GM12801 (cell line): ENCODE measurements around the gene MYO1H.

Experiments
- CTCF ChIP-seq: IDR thresholded peaks from one replicate; pipeline ENCODE4 v1.5.1; 2011; ENCODE audit warnings: control low read depth; ENCODE audit not compliant: insufficient read length; ENCODE audit errors: extremely low read depth

The MYO1H gene

DNA sequence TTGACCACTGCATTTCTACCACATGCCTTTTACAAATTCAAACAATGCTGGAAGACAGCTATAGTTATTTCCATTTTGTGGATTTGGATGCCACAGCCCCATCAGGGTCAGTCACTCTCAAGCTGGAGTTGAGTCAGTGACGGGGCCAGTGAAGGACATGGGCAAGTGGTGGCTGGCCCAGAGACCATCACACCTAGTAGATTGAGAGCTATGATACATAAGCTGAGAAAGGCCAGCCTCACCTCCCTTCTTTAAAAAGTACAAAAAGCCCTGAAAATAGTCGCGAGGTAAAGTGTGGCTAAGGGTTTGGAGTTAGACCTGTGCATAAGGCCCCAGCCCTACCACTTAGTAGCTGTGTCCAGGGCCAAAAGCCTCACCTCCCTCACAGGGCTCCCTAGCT lies 125.3 kb downstream of the MYO1H start:
- TF ChIP-seq CTCF = no peak

GRCh38 chr12:109475121-109475520 lies 127.4 kb downstream of the MYO1H start:
- TF ChIP-seq CTCF = no peak

DNA sequence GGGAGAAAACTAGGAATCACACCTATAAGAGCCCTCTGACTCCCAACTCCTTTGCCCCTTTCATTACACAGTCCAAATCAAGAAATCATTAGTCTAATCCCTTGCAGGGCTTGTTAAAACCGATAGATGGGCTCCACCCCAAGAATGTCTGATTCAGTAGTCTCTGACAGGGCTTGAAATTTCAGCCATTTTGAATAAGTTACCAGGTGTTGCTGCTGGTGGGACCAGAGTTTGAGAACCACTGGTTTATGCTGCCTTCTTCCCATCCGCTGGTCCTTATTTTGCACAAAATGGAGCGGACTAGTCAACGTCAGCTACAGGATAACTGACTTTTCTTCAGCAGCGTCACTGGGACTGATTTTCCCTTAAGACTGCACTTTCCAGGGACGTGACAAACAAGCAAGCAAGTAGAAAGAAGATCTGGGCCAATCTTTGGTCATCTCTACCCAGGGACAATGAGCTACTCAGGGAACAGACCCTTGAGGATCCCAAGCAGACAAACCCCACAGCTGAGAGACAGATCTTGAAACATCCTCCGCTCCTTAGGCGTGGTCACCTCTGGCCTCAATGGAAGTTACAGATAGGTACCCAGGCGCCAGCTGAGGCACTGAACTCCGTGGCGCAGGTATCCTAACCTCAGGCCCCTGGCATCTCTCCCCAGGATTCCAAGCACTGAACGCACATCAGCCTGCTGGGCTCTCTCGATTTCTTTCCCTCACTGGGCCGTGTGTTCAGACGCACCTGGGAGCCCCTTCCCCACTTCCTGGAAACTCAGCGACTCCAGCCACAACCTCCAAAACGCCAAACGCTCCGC lies 128.5 kb downstream of the MYO1H start:
- no peak for TF ChIP-seq CTCF

GRCh38 chr12:109476807-109477184 lies 129.1 kb downstream of the MYO1H start:
- TF ChIP-seq CTCF = no peak

DNA sequence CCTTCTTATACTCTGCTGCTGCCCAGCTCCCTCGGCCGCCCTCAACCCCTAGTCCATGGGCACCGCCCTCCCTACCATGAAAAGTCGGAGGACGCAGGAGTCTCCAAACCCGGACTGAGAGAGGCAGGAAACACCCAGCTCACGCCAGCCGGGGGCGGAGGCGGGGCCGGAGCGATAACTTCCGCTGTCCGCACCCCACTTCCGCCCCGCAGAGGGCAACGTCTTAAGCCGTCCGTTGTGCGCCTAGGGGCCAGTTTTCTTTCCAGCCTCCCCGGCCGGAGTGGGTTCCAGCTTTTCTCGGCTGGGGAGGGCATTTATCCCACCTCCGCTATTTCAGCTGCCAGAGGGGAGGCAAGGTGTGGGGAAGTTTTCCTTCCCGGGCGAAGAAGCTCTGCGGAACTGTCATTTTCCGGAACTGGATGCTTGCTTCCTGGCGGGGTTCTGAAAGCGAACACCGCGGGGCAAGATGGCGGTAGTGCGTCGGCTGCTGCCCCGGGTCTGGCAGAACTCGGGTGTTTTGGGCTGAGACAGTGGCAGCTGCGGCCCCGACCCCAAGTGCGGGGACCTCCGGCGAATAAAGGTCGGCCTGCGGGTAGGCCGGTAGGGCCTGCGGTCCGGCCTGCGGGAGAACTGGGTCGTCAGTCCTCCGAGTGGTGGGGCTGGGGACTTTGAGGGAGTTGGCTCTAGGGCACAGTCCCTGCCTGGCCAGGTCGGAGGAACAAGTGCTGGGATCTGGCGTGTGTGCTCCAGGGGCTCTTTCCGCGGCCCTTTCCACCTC lies 129.7 kb downstream of the MYO1H start, which contains the start of the genes KCTD10 and UBE3B:
TSS of gene KCTD10 (minus strand) at position 116 of the 778 bp plus-strand sequence. CDS start at position 78, 38 bp downstream.
TSS of gene UBE3B (plus strand) at position 450 of the 778 bp plus-strand sequence. CDS start 5,918 bp downstream, outside the sequence.
- no peak for TF ChIP-seq CTCF

DNA sequence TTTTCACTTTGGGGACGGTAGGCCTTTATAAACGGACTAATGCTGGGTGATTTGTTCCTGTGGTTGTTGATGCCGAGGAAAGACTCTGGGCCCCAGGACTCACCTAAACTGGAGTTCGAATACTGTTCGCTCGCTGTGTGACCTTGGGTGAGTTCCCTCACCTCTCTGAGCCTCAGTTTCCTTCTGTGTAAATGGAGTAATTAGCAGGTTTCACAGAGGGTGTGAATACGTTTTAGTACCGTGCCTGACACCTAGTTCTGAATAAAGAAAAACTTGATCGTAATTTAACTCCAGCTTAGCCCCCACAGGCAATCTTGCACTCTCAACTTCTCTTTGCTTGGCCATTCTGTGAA lies 130.2 kb downstream of the MYO1H start:
- no peak for TF ChIP-seq CTCF

GRCh38 chr12:109479761-109480160 lies 132.1 kb downstream of the MYO1H start:
- no peak for TF ChIP-seq CTCF
